LNCAP (cell line): Measurements from ENCODE around the gene ISYNA1.

ENCODE experiments used
- CTCF ChIP-seq: fragments of 450-650 bp; IDR thresholded peaks from 2 replicates; pipeline ENCODE4 v1.5.1; 2017; ENCODE audit warnings: mild to moderate bottlenecking

Gene ISYNA1

GRCh38 chr19:18427080-18427742 is 10.7 kb downstream of the ISYNA1 start:
- TF ChIP-seq CTCF, result no peak

GRCh38 chr19:18426416-18426767 is 11.5 kb downstream of the ISYNA1 start:
- TF ChIP-seq CTCF, result no peak

GRCh38 chr19:18425515-18426415 is 12.2 kb downstream of the ISYNA1 start:
- TF ChIP-seq CTCF, result no peak

GRCh38 chr19:18424890-18425514 is 12.9 kb downstream of the ISYNA1 start:
- no peak for TF ChIP-seq CTCF

GRCh38 chr19:18424122-18424889 is 13.6 kb downstream of the ISYNA1 start:
- TF ChIP-seq CTCF, result no peak

GRCh38 chr19:18423258-18424020 is 14.5 kb downstream of the ISYNA1 start:
- TF ChIP-seq CTCF, result no peak
